HG02870 (cell line): ENCODE results near the gene FRMPD4.
A peak's percentile ranks its signal among the peaks of the same experiment; 100 is the strongest.

ENCODE experiments used
- ATAC-seq: cut with Tn5 transposase; IDR thresholded peaks from one replicate; pipeline ENCODE4 v1.9.1; 2021; ENCODE audit warnings: mild to moderate bottlenecking, moderate library complexity; ENCODE audit not compliant: unreplicated experiment

Gene FRMPD4

DNA sequence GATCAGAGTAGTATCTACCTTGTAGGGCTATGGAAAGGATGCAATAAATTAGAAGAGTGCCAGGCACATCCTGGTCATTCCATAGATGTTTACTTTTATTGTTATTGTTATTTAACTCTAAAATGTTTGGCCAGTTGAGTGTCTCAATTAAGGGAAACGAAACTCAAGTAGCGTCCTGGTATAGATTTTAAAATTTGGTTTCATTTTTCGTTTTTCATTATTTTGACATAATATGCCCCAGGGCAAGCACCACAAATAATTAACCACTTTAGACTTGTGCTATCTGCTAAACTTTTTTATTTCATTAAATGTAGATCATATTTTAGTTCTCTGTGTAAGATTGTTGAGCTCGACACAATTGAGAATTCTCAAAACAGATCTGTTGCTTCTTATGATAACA, 473.2 kb downstream of the FRMPD4 start:
- ATAC-seq: no peak

DNA sequence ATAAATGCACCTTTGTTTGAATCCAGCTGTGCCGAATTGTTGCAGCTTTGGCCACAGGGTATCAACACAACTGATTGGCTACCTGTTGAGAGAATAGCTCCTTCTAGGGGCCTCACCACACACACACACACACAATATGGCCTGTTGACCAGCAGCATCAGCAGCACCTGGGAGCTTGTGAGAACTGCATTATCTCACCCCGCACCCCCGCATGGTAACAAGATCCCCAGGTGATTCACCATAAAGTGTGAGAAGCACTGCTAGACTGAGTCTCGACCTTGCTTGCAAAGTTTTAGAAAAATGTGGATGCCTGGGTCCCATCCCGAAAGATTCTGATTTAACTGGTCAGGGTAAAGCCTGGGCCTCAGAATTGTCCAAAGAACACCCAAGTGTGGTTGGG, 476.0 kb downstream of the FRMPD4 start:
- no peak for ATAC-seq

DNA sequence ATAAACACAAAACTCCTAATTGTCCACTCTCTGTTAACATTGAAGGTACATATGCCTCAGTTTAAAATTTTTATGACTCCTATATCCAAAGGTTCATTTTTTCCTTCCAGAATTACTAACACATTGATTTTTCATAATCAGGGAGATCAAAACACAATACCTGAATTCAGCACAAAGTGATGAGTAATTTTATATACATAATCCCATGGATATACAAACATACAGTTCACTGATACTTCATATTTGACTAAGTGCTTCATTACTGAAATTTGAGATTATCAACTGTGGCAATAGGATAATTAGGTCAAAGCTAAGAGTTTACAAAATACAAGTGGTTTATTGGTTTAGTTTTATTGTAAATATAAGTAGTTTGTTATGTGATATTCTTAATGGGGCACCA, 476.8 kb downstream of the FRMPD4 start:
- ATAC-seq: no peak

GRCh38 chrX:12617241-12617640, 479.0 kb downstream of the FRMPD4 start:
- no peak for ATAC-seq

DNA sequence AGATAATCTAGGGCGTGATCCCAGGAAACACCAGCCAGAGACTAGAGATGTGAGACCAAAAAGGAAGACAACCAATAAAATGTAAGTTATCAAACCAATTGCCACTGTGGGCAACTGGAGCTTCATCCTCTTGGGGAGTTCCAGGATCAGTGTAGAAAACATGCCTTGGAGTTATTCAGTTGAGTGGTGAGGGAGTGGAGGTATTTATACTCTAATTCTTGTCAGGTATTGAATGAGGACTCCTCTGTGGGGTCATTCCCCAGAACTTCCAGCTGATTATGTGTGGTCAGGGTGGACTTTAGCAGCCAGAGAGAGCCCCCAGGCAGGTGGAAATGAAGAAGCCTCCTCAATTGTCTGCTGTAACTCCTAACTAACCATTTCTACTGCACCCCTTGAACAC, 509.0 kb downstream of the FRMPD4 start:
- ATAC-seq: no peak

GRCh38 chrX:12648995-12649394, 510.7 kb downstream of the FRMPD4 start:
- ATAC-seq: no peak

DNA sequence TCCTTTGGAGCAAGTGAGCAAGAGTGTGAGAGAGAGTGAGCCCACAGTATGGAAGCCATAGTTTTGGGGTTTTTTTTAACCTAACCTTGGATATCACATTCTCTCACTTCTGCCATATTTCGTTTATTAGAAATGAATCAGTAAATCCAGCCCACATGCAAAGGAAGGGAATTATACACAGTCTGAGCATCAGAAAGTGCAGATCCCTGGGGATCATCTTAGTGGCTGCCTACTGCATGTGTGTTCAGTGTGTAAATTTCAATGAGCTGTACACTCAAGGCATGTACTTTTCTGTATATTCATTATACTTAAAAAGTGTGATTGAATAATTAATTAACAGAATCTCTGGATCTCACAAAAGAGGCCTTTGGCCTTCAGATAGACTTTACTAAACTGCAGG, 519.2 kb downstream of the FRMPD4 start:
- ATAC-seq: no peak

- peak; percentile 76 for ATAC-seq
These were observed 519.6 kb downstream of the FRMPD4 start for GRCh38 chrX:12657881-12658280.

DNA sequence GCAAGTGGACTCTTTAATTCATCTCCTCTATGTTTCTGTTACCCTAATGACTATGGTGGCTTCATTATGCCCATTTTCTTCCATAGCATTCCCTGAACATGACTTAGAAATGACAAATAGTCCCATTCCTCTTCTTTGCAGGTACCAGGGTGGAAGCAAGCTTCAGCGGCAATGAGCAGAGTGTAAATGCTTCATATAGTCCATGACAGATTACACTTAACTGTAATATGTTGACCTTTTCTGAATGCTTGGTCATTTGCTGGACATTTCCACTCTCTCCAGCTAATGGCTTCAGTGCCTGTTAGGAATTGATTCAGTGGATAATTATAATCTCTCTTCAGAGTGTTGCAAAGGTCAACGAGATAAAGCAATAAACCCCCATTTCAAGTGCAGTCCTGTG, 523.2 kb downstream of the FRMPD4 start:
- no peak for ATAC-seq

- ATAC-seq: no peak
These were observed 534.3 kb downstream of the FRMPD4 start for GRCh38 chrX:12672367-12673106.

DNA sequence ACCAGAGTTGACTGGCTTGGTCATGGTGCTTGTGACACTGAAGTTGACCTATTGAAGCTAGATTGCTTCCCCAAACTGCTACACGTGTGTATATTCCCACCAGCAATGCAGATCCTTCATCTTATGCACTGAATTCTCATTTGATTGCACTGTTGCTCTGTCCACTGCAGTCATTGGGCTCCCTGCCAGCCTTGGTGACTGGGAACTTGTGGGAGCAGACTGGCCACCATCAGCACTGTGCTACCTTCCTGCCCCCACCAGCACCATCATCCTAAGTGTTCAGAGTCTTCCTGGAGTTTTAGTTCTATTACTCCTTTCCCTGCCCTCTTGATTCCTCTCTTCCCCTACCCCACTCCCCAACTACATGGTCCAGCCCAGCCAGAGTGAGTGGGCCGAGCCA, 535.2 kb downstream of the FRMPD4 start:
- no peak for ATAC-seq

DNA sequence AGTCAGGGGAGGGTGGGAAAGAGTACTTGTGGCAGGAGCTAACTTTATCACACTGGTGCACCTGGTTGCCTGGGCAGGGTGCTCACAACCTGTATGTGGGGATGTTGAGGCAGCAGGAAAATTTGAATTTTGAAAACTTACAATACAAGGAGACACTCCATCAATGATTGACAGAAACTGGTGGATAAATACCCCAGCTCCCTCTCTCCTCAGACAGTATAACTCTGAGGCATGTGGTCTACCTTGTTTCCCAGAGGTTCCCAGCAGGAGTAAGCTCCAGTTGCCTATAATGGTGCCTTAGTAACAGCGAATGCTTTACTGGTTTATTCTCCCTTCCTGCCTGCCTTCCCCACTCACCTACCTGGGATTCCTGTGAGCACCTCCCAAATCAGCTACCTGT, 541.2 kb downstream of the FRMPD4 start:
- no peak for ATAC-seq

- no peak for ATAC-seq
These were observed 542.8 kb downstream of the FRMPD4 start for GRCh38 chrX:12681047-12681446.

DNA sequence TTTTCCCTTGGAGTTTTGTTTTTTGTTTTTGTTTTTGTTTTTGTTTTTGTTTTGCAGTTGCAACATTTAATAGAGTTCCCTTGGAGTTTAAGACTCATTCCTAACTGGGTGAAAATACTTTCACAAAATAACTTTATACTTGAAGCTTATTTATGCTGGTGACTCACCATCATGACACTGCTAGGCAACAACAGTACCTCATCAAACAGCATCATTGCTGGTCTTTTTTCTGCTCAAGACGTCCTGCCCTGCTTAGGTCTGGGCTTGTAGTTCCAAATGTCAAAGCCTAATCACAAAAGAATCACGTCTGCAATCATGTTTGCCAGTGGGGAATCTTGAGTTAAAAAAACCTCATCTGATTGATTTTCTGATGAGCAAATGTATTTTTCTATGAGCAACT, 547.3 kb downstream of the FRMPD4 start:
- no peak for ATAC-seq

GRCh38 chrX:12686331-12686730, 548.1 kb downstream of the FRMPD4 start:
- ATAC-seq: no peak

DNA sequence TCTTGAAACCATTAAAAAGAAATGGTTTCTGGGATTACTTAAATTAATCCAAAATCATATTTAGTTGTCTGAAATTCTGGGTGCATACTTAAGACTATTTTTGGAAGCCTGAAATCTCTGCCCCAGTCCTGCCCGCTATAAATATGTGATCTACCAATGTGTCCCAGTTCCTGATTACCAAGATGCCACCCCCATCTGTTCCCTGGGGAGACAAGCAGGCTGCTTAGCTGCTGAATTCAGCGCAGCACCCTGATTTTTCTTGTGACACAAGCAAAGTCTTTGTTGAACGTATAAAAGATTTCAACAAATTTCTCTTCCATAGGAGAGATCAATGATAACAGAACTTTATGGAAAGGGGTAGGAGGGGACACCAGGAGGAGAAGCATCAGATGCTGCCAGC, 552.4 kb downstream of the FRMPD4 start:
- no peak for ATAC-seq

DNA sequence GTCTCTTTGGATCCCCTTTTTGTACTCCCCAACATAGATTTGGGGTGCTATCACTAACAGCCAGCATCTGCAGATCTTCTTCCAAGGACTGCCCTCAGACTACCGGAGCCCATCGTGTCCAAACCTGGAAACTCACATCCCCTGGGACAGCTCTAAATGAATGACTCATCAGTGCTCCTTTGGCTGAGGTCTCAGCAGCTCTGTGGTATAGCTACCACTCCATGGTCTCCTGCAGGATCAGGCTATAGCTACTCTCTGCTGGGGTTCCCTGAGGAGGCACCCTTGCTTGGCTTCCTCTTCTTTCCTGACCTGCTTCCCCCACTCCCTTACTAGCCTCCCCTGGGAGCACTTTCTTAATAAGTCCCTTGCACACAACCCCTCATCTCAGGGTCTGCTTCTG, 555.5 kb downstream of the FRMPD4 start:
- no peak for ATAC-seq

DNA sequence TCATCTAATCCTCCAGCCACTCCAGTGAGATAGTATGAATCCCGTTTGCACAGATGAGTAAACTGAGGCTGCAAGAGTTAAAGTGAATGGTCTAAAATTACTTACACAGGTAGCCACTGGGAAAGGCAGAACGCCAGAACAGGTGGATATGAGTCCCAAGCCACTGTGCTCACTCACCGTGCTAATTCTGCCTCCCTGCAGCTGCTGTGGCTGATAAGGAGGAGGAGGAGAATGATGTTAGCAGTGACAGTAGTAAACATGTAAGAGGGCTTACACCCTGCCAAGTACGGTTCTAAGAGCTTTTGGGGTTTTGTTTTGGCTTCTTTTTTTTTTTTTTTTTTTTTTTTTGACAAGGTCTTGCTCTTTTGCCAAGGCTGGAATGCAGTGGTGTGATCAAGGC, 562.5 kb downstream of the FRMPD4 start:
- ATAC-seq: no peak

DNA sequence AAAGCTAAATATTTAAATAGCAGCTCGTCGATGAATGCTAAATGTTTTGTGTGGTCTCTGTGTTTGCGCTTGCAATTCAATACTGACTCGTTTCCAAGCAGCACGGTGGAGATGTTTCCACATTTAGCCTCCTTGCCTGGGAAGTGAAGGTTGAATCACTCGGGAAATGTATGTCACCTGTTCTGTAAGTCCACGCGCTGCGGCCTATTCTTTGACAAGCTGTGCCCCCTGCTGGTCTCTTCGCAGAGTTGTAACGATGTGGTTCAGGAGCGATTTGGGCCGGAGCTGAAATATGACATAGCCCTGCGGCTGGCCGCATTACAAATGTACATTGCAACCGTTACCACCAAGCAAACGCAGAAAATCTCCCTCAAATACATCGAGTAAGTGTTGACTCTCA, 563.4 kb downstream of the FRMPD4 start:
- ATAC-seq: peak; percentile 73

DNA sequence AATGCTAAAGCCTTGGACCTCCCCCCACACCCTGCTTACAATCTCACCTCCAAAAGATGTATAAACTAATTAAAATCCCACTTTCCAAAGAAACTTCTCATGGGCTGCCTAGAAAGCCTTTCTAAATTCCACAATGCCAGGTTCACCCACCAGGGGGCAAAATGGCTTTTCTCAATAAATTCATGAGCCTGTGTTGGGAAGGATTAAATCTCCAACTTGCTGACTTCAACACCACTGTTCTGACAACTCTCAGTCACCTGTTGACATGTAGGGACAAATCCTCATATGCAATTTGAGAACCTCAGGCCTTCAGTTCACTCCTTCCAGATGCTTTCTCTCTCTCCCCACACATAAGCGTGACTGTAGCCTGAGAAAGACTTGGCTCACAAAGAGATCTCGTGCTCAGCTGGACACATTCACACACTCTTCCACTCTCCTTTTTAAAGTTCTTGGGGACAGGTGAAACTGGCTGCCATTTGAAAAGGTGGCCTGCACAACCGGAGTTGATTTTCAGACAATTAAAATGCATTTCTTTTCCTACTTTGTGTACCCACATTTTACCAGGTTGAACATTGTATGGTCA, 564.3 kb downstream of the FRMPD4 start:
- no peak for ATAC-seq

DNA sequence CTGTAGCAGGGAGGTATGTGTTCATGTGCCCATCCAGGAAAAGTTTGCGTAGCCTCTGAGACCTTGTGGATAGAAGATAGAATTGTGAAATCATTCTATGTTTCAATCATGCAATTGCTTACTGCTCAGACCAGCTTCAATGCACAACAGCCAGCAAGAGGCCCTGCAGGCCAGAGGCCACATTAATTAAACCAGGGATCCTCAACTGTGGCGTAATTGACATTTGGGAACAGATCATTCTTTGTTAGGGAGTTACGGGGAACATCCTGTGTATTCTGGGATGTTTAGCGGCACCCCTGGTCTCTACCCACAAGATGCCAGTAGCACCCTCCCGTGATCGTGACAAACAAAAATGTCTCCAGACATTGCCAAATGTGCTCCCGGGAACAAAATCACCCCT, 566.4 kb downstream of the FRMPD4 start:
- ATAC-seq: no peak

- no peak for ATAC-seq
These were observed 570.8 kb downstream of the FRMPD4 start for GRCh38 chrX:12709047-12709446.
